Right ventricle myocardium inferior (tissue), 1 donor: ENCODE results near the gene PPP3CA. TPM values are rescaled to one million over a fixed set of nuclear protein-coding genes. Genes with fewer than 3 reads are reported as not detected.

ENCODE experiments used
- ATAC-seq: fragments of 200-7000 bp; cut with Tn5 transposase; one replicate; pipeline ENCODE4 v1.9.1; 2020; ENCODE audit warnings: mild to moderate bottlenecking, moderate library complexity
- DNase-seq: peaks from one replicate; pipeline ENCODE4 v3.0.0; 2021; ENCODE audit errors: missing footprints
- intact Hi-C: fragments of 100-400 bp; cut with DNase I; formaldehyde crosslinking; loops from one replicate; pipeline ENCODE4 v1.11.0; 2022
- long read RNA-seq: library from polyadenylated mRNA; unstranded; transcript quantifications from one replicate; pipeline ENCODE4 v2.0.0, GENCODE V29; 2021
- total RNA-seq: library from RNA; stranded (reverse); fragmentation: NEBNext Ultra II Directional; extraction: Animal tissue kit (Norgen Biotek cat#: 25700); gene quantifications from one replicate; pipeline ENCODE4 v1.2.1, GENCODE V29; 2021
- donor health status: DM: no; HTN: yes; CAD: no; lungs with severe emphysema.

PPP3CA gene
- total RNA-seq = 23.3 TPM
- long read RNA-seq, full-length matches to known transcripts = 4 of 5 reads
- long read RNA-seq, partial matches to known transcripts = 0 of 5 reads
- long read RNA-seq, other reads (novel, unspliced or antisense) = 1 of 5 reads

DNA sequence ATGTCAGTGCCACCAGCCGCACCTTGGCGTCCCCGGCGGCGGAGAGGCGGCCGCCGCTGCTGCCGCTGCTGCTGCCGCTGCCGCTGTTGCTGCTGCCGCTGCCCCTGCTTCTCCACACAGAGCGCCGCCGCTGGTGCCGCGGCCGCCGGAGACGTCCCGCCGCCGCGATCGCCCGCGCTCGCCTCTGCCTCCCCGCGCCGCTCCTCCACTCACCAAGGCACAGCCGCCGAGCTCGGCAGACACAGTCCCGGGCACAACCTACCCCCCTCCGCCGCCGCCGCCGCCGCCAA is at the start of gene PPP3CA:
Gene PPP3CA (minus strand): TSS at position 260 of the 290 bp plus-strand sequence.
- ATAC-seq (no peak), DNase-seq (no peak)
- intact Hi-C loops = loop anchor here (2.0 to 5.0 kb wide), 4 partner anchors 65 to 385 kb away; no protein-coding TSS in a partner anchor

DNA sequence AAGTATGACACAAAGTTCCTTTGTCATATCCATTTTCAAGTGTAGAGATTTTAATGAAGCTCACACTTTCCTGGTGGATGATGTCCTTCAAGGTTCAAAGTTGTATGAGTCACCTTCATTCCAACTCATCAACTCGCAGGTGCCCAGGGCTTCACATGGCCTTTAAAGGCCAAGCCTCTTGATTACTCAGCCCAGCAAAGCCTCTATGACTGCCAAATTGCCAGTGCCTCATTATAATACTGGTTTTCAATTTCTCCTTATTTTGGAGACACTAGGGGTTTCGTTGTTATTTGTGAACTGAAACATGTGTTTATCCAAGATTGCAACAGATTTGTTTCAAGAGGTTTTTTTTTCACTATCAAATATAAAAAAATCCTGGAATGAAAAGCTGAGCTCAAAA is 45.9 kb upstream of the PPP3CA start:
- DNase-seq = no peak
- intact Hi-C loops = no loop called here
- no peak for ATAC-seq

DNA sequence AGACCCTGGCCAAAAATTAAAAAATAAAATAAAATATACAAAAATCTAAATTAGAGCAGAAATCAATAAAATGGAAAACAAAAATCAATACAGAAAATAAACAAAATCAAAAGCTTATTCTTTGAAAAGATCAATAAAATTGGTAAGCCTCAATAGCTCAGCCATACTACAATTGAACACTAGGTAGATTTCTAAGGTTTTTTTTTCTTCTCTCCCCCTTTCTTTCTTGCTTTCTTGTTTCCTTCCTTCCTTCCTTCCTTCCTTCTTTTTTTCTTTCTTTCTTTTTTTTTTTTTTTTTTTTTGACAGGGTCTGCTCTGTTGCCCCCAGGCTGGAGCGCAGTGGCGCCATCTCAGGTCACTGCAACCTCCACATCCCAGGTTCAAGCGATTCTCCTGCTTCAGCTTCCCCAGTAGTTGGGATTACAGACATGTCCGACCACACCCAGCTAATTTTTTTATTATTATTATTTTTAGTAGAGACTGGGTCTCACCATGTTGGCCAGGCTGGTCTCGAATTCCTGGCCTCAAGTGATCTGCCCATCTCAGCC is 23.4 kb upstream of the PPP3CA start:
- intact Hi-C loops = no loop called here
- ATAC-seq (no peak), DNase-seq (no peak)

DNA sequence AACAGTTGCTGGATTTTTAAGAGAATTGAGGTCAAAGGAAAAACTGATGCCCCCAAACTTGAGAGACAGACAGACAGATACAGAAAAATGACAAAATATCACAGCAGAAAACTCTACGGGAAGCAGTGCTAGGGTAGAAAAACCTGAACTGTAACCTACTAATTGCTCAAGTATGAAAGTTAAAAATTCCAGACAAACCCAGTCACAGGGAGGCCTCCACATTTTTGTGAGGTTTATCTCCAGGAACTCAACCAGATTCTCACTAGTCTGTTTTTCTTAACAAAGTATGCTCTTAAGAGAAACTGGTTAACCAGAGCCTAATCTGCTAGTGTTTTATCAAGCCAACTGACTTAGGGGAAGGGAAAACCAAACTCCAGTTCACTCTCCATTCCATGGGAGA is 19.9 kb upstream of the PPP3CA start:
- DNase-seq = no peak
- intact Hi-C loops = no loop called here
- ATAC-seq = no peak

DNA sequence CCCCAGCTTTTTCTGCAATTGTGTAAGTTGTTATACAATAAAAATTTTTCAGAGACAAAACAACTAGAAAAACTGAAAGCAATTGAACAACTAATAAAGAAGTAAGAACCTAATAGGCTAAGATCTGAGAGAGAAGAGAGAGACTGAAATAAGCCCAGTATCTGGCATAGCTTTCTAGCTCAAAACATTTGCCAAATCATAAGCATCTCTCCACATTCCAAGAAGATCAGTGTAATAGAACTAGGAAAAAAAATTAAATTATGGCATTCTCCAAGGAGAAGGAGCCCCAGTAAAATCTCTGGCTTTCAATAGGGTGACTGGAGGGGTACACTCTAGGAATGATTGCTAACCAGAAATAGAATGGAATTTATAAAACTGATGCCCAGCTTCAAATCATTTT is 19.0 kb upstream of the PPP3CA start:
- intact Hi-C loops = no loop called here
- no peak for DNase-seq
- ATAC-seq = no peak

DNA sequence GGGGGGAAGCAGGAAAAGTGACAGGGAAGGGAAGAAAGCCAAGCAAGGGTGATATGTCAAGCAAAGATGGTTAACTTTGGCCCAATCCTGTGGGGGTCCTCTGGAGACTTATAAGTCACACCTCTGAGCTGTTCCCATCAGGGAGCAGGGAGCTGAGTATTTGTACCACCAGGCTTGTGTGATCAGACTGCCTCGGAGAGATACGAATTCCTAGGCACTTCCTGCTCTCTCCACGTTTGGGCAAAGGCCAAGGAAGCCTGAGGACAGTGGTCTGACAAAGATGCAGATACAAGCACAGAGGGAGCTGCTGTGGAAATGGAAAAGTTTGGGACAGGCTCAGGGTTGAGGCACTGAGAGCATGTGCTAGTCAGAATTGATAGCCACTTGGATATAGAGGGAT is 10.4 kb upstream of the PPP3CA start:
- DNase-seq (no peak), ATAC-seq (no peak)
- intact Hi-C loops = no loop called here

DNA sequence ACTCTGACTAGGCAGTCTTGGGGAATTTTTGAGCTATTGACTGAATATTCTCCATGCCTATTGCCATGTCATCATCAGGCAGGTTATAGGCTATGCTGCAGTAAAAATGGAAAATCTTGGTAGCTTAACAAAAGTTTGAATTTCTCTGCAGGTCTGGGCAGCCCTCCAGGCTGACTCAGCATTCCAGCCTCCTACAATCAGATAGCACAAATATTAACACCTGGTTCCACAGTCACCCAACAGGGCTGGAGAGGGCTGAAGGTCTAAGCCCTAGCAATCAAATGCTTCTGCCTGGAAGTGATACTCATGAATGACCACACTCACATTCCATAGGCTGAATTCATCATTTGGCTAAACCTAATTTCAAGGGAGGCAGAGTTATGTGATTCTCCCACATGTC is 9.6 kb upstream of the PPP3CA start:
- no peak for ATAC-seq
- no peak for DNase-seq
- intact Hi-C loops = no loop called here

DNA sequence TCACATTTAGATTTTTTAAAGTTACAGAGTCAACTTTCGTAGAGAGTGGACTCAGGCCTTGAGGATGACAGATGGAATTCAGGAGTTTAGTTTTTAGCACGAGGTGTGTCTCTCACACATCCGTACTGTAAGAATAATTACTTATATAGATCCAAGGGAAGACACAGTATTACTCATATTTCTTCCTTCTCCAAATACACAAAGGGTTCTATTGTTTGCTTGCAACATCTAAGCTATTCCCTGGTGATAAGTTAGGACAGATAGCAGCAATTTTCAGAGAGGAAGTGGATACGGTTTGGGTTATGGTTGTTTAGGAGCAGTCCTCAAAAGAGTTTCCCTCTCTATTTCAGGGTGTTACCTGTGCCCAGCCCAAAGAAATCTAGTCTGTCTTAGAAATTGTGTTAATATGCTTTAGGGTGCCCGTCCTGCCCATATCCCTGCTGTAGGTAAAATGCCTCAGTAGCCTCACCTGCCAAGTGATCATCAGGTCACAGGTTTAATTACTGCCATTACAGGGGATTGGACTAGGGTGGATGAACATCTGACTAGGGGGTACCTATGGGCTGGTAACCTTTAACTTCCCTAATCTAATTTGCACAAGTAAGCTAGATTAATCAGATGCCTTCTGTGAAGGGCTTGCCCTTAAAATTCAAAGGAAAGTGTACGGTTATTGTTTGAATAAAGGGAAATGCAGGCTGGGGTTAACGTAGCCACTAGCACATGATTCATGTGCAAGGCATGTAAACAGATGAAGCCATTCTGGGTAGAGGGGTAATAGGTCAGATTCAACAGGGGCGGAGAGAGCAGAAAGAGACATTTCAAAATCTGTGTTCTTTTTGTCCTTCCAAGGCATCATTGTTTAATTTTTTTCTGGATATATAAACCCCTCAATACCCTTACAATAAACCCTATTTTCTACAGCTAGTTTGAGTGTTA is 8.7 kb upstream of the PPP3CA start:
- ATAC-seq = peak; percentile 63
- intact Hi-C loops = no loop called here

DNA sequence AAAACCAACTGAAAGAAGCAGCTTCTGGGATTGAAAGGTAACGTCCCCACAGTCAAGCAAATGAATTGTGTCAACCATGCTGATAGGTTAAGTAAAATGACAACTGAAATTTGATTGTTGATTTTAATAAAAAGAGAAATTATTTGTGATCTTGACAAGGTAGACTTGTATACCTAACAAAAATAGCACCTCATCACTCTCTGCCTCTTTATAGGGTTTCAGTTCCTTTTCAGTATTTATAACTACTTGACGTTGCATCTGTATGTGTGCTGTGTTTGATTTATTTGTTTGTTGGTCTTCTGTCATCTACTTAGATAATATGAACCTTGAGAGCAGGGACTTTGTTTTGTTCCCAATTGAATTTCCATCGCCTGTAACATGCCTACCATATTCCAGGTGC is 7.9 kb upstream of the PPP3CA start:
- no peak for ATAC-seq
- intact Hi-C loops = no loop called here
- DNase-seq = no peak

More for the DNA sequence above, 8.7 kb upstream of the PPP3CA start:
- no peak for DNase-seq

DNA sequence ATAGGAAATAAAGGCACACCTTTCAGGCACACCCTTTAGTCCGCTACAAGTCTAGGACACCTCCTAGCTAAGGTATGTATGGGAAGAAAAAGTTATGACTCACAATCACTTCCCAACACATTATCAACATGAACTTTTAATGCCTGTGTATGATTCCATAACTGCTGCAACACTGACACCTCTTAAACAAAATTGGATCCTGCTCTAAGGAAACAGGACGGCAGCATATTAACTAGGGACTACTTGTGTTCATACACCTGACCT is 2.4 kb upstream of the PPP3CA start:
- intact Hi-C loops = loop anchor here (5.0 kb wide), 3 partner anchors 67 to 383 kb away; no protein-coding TSS in a partner anchor

DNA sequence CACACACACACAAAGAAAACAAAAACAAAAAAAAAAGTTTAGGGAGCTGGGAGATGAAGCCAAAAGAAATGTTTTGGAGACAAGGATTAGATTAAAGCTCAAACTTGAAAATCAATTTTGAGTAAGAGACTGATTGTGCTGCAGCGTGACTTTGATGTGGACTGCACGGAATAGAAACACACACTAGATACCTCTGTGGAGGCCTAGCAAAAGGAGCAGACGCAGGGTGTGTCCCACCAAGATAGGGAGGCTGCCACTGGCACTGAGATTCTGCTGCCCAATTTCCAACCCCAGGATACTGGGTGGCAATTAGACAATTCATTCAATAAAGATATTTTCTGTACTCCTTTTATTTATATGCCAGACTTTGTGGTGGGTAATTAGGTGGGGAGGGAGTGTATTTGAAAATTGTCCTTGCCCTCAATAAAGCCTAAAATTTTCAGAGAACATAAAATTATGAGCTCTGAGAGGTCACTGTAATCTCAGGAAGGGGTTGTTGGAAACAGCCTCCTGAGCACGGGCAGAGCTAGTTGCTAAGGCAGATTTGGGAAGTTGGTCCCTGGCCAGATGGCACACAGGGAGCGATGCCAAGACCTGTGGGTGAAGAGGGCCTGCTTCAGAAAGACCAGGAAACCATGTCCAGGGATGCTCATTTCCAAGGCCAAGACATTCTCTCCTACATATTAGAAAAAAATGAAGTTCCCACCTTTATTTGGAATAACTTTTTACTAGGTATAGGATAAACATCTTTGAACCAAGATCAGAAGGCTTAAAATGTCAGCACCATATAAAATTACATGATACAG is 1.9 kb upstream of the PPP3CA start:
- intact Hi-C loops = loop anchor here (5.0 kb wide), 3 partner anchors 67 to 383 kb away; no protein-coding TSS in a partner anchor
- no peak for DNase-seq
- ATAC-seq = no peak

More for the DNA sequence above, 2.4 kb upstream of the PPP3CA start:
- ATAC-seq (no peak), DNase-seq (no peak)

DNA sequence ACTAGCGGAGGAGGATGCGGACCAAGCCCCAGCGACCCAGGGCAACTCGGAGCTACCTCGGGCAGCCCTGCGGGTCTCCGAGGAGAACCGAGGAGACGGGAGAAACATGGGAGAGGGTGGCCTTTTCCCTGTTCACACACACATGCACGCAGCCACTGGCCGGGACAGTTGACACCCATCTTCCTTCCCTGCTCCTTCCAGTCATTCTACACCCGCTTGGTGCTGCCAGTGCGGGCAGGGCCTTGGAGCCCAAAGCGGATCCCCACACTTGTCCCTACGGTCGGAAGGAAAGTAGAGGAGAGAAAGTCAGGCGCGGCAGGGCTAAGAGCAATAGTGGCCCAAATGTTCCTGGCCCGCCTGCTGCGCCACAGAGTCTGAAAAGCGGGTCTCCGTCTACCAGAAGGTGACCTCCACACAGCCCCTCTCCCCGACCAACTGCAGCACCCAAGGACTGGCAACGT is 1.1 kb upstream of the PPP3CA start:
- DNase-seq (peak; percentile 62), ATAC-seq (no peak)
- intact Hi-C loops = loop anchor here (5.0 kb wide), 3 partner anchors 66 to 384 kb away; no protein-coding TSS in a partner anchor

DNA sequence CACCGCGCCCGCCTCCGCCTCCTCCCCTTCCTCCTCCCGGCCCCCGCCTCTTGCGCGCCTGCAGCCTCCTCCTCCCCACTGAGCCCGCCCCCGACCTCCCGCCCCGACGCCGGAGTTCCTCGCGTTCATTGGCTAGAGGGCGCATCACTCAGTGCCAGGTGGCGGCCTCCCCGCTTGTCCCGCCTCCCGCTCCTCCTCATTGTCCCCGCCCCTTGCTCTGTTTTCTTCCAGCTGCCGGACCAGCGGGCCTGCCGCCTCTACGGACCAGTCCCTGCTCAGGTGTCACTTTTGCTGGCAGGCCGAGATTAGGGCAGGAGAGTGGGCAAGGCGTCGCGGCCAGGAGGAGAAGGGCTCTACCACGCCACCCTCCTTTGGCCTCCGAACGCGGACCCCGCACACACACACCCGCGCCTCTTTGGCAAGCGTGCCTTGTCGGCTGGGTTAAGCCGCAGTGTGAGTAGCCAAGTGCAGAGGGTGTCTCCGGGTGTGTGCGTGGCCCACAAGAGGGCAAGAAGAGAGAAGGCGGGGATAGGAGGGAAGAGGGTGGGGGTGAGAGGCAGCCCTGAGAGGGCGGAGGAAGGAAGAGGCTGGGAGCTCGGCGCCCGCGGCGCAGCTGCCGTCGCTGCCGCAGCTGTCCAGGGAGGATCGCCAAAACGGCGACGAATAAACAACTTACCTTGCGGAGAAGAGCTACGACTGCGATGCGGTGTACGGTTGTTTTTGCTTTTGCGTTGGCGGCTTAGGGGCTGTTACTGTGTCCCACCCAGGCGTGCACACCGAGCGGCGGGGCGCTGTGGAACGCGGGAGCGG is 436 bp upstream of the PPP3CA start:
- intact Hi-C loops = loop anchor here (2.0 to 5.0 kb wide), 4 partner anchors 65 to 385 kb away; no protein-coding TSS in a partner anchor
- DNase-seq (peak; percentile 99), ATAC-seq (peak; percentile 96)

DNA sequence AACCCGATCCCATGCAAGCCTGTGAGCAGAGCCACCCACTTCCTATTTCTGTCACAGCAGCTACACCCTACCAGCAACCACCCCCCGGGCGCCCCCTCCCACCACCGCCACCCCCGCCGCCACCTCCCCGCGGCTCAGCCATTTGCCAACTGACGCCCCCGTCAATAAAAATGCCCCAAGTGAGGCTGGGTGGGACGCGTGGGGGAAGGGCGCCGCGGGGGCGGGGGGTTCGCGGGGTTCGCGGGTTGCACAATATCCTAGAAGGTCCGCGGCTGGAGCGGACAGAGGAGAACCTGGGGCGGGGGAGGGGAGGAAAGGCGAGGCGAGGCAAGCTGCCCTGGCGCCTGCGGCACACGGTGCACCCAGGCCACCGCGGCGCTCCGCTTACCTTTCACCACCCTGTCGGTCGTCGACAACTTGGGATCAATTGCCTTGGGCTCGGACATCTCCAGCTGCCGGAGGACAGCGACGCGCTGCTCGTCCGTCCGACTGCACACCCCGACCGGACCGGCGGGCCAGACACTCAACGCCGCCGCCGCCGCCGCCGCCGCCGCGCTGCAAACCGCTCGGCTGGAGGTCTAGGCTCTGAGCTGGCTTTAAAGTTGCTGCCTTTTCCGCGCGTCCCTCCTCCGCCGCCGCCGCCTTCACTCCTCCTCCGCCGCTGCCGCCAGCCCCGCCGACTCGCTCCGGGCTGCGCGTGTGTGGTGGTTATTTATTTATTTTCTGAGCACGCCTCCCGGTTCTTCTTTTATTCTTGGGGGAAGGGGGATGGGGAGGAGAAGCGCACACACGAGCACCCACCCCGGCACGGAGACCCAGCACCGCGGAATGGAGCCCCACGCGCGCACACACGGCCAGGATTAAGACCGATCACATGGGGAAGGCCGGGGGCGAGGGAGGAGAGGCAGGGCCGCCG is 717 bp downstream of the PPP3CA start:
- intact Hi-C loops = loop anchor here (2.0 to 5.0 kb wide), 4 partner anchors 64 to 386 kb away; no protein-coding TSS in a partner anchor
- ATAC-seq (peak; percentile 22), DNase-seq (peak; percentile 80)

DNA sequence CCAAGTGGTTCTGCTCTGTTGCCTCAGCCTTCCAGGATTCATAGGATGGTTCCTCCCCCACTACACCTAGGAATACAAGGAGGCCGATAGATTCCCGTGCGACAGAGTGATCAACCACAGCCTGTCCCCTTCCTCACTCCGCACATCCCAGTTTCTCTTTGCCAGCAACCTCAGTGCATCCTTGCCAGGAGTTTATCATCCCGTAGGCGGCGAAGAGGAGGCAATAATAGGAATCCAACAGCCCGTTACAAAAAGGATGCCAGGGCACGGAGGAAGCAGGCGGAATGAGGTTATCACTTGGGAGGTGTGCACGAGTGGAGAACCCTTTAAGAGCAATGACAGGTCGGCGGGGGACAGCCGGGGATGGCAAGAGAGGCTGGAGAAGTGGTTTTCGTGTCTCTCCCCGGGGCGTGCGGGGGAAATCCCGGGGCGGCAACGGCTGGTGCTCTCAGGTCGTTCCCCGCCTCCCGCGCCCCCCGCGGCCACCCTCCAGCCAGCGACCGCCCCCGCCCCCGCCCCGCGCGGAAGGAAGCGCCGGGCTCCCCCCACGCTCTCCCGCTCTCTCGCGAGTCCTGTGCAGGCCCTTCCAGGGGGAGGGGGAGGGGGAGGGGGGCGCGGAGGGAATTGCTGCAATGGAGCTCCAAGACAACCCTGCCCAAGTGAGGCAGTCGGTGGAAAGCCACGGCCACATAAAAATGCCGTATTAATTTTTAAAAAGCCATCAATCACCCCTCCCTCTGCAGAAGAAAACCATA is 1.6 kb downstream of the PPP3CA start:
- no peak for ATAC-seq
- intact Hi-C loops = loop anchor here (2.0 to 5.0 kb wide), 4 partner anchors 63 to 387 kb away; no protein-coding TSS in a partner anchor
- DNase-seq = peak; percentile 73

DNA sequence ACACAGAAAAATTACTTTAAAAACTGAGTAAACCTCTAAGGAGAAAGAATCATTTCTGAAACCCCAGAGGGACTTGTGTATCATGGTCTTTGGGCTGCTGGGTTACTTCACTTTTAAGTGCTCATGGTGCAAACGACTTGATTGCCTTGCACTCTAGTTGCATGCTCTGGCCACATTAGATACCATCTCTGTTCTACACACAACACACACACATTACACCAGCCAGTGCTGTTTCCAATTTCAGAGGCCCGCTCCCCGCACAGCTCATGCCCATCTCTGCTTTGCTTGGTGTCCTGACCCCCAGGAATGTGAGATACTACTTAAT is 2.1 kb downstream of the PPP3CA start:
- DNase-seq (no peak), ATAC-seq (no peak)
- intact Hi-C loops = loop anchor here (5.0 kb wide), 3 partner anchors 63 to 387 kb away; no protein-coding TSS in a partner anchor

DNA sequence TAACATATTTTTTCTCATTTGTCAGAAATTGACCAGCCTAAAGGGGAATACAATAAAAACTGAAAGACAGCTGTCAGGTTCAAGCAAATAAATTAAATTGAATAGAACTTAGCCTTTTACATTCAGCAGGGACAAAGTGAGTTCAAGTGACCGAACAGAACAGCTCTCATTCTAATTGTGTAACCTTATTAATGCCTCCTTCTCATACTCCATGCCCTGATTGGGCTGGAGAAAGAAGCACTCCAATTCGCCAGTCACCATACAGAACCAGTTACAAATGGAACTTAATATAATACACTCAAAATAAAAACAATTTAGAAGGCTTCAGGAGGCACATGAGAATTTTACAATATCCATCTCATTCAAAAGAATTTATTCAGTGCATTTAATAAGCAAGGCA is 8.0 kb downstream of the PPP3CA start:
- ATAC-seq = no peak
- no peak for DNase-seq
- intact Hi-C loops = no loop called here
